SK-N-SH (cell line): ENCODE data around the gene PPM1F. TPM values are rescaled to one million over a fixed set of nuclear protein-coding genes. Genes with fewer than 3 reads are reported as not detected.

Experiments used
- CTCF ChIA-PET: fragments of 300-600, 350-600 bp; formaldehyde crosslinking; extraction: SDS; loops from one replicate; lab custom pipeline; 2021; lab: Yijun Ruan, JAX
- POLR2A ChIA-PET: fragments of 350-600 bp; sonication (Branson Sonifier 250); formaldehyde crosslinking; extraction: SDS; loops from one replicate; lab custom pipeline; 2020; ENCODE audit warnings: antibody characterized with exemption, inconsistent platforms; lab: Yijun Ruan, JAX
- DNase-seq: peaks from one replicate; pipeline ENCODE4 v3.0.0; 2012
- H2AFZ ChIP-seq: fragments of 200-600 bp; sonication (generic); 2 replicates; pipeline ENCODE4 v1.8.1; 2016; ENCODE audit warnings: antibody characterized with exemption, mild to moderate bottlenecking, low read depth
- H3F3A ChIP-seq: fragments of 200-600 bp; sonication (generic); replicated peaks from 2 replicates; pipeline ENCODE3; 2016; ENCODE audit warnings: antibody characterized with exemption, mild to moderate bottlenecking; ENCODE audit not compliant: insufficient read depth
- H3K27ac ChIP-seq, 2 experiments: fragments of 200-500 bp in 1 of 2; fragments of 200-600 bp in 1 of 2; sonication (Bioruptor generic) in 1 of 2; sonication (generic), shearing (Covaris generic) in 1 of 2; 2 replicates each; pipeline versions ENCODE4 v1.5.1 to v1.6.1; 2014 to 2016; ENCODE audit warnings: low read depth in 2 of 2, inconsistent platforms in 1 of 2, low read length in 1 of 2, mild to moderate bottlenecking in 1 of 2, mixed read lengths in 1 of 2
- H3K27me3 ChIP-seq: fragments of 200-600 bp; sonication (generic), shearing (Covaris generic); 2 replicates; pipeline ENCODE4 v1.6.1; 2016; ENCODE audit warnings: mixed run types; ENCODE audit not compliant: insufficient read depth
- H3K36me3 ChIP-seq, 2 experiments: fragments of 200-500 bp in 1 of 2; fragments of 200-600 bp in 1 of 2; sonication (Bioruptor generic) in 1 of 2; sonication (generic) in 1 of 2; replicated peaks in 1 of 2; 2 replicates each; pipeline versions ENCODE3 to v1.5.1; 2014 to 2016; ENCODE audit warnings: low read length in 1 of 2, mild to moderate bottlenecking in 1 of 2; ENCODE audit not compliant: insufficient read depth in 2 of 2, control insufficient read depth in 1 of 2
- H3K4me1 ChIP-seq, 2 experiments: fragments of 200-500 bp in 1 of 2; fragments of 200-600 bp in 1 of 2; sonication (Bioruptor generic) in 1 of 2; sonication (generic), shearing (Covaris generic) in 1 of 2; 2 replicates each; pipeline versions ENCODE4 v1.5.1 to v1.6.1; 2014 to 2016; ENCODE audit warnings: low read depth in 1 of 2, low read length in 1 of 2, mixed run types in 1 of 2; ENCODE audit not compliant: insufficient read depth in 2 of 2, control insufficient read depth in 1 of 2
- H3K4me2 ChIP-seq: fragments of 200-600 bp; sonication (generic), shearing (Covaris generic); 2 replicates; pipeline ENCODE4 v1.6.1; 2017; ENCODE audit warnings: mixed run types
- H3K4me3 ChIP-seq, 2 experiments: fragments of 200-500 bp in 1 of 2; fragments of 200-600 bp in 1 of 2; sonication (Bioruptor generic) in 1 of 2; sonication (generic), shearing (Covaris generic) in 1 of 2; 2 replicates each; pipeline versions ENCODE4 v1.5.1 to v1.8.1; 2014 to 2016; ENCODE audit warnings: low read depth in 2 of 2, inconsistent platforms in 1 of 2, low read length in 1 of 2, mild to moderate bottlenecking in 1 of 2, mixed read lengths in 1 of 2, moderate library complexity in 1 of 2
- H3K79me2 ChIP-seq: fragments of 200-600 bp; sonication (generic); 2 replicates; pipeline ENCODE4 v1.8.1; 2017; ENCODE audit warnings: mild to moderate bottlenecking; ENCODE audit not compliant: insufficient read depth
- H3K9ac ChIP-seq: fragments of 200-600 bp; sonication (generic); 2 replicates; pipeline ENCODE4 v1.6.1; 2017; ENCODE audit warnings: mixed run types
- H3K9me2 ChIP-seq: fragments of 200-600 bp; sonication (generic); 2 replicates; pipeline ENCODE4 v1.6.1; 2017; ENCODE audit warnings: mixed run types
- H3K9me3 ChIP-seq: fragments of 200-600 bp; sonication (generic); 2 replicates; pipeline ENCODE4 v1.6.1; 2017; ENCODE audit warnings: mixed run types, mild to moderate bottlenecking, moderate library complexity
- H4K20me1 ChIP-seq: fragments of 200-600 bp; sonication (generic); 2 replicates; pipeline ENCODE4 v1.6.1; 2017; ENCODE audit warnings: mild to moderate bottlenecking, mixed run types; ENCODE audit not compliant: insufficient read depth
- CHD2 ChIP-seq: fragments of 150-350 bp; IDR thresholded peaks from 2 replicates; pipeline ENCODE4 v1.6.1; 2018; ENCODE audit warnings: low read length; ENCODE audit not compliant: partially characterized antibody
- EP300 ChIP-seq, 2 experiments: IDR thresholded peaks; 2 replicates each; pipeline versions ENCODE4 v1.4.0 to v1.6.1; 2012; ENCODE audit warnings: borderline replicate concordance in 1 of 2, low read depth in 1 of 2, low read length in 1 of 2
- EZH2phosphoT487 ChIP-seq: fragments of 200-600 bp; sonication (generic); IDR thresholded peaks from 2 replicates; pipeline ENCODE4 v1.6.1; 2017; ENCODE audit warnings: low read depth, mixed run types, mild to moderate bottlenecking, antibody characterized with exemption, moderate library complexity, borderline replicate concordance
- FOXJ3 ChIP-seq: sonication (generic); formaldehyde crosslinking; IDR thresholded peaks from 2 replicates; pipeline ENCODE4 v1.5.1; 2020; ENCODE audit warnings: mild to moderate bottlenecking, missing genetic modification reagents
- MEF2A ChIP-seq: IDR thresholded peaks from 2 replicates; pipeline ENCODE4 v1.4.0; 2012; ENCODE audit warnings: low read depth, borderline replicate concordance
- MXI1 ChIP-seq: IDR thresholded peaks from 2 replicates; pipeline ENCODE4 v1.6.1; 2012; ENCODE audit warnings: mild to moderate bottlenecking, low read depth, low read length, improper control_type of control experiment
- NFIC ChIP-seq: IDR thresholded peaks from 2 replicates; pipeline ENCODE4 v1.4.0; 2012; ENCODE audit warnings: borderline replicate concordance
- NRF1 ChIP-seq: IDR thresholded peaks from 2 replicates; pipeline ENCODE4 v1.6.1; 2012; ENCODE audit warnings: low read depth, mild to moderate bottlenecking, low read length
- RCOR1 ChIP-seq: fragments of 150-350 bp; IDR thresholded peaks from 2 replicates; pipeline ENCODE4 v1.6.1; 2017; ENCODE audit warnings: antibody characterized with exemption, low read length
- SIN3A ChIP-seq: IDR thresholded peaks from 2 replicates; pipeline ENCODE4 v1.6.1; 2012; ENCODE audit warnings: low read depth, mild to moderate bottlenecking, low read length, moderate library complexity, borderline replicate concordance
- SMC3 ChIP-seq: IDR thresholded peaks from 2 replicates; pipeline ENCODE4 v1.6.1; 2012; ENCODE audit warnings: low read depth, low read length, improper control_type of control experiment
- TCF12 ChIP-seq: IDR thresholded peaks from 2 replicates; pipeline ENCODE4 v1.4.0; 2012
- WGBS: methylation state at CpG from one replicate; pipeline ENCODE4 v1.1.6; 2017; ENCODE audit warnings: low lambda C conversion rate; 5-methylcytosine and 5-hydroxymethylcytosine counted together
- polyA plus RNA-seq, 3 experiments: library from polyadenylated mRNA; depleted of rRNA; stranded (reverse); fragments of >200 nt; gene quantifications; 2 replicates each; pipeline ENCODE4 v1.2.3, GENCODE V29; 2012
- TF ChIP-seq, protein P1 (sequence below): IDR thresholded peaks from 2 replicates; pipeline ENCODE4; 2012
- TF ChIP-seq, protein P2 (sequence below): IDR thresholded peaks from 2 replicates; pipeline ENCODE4 v1.6.1; 2012; ENCODE audit warnings: mild to moderate bottlenecking, low read depth, low read length, moderate library complexity

Gene PPM1F
- polyA plus RNA-seq, 1 of the 3 experiments (the other 2 are of a cell fraction), result 29.6 TPM

DNA sequence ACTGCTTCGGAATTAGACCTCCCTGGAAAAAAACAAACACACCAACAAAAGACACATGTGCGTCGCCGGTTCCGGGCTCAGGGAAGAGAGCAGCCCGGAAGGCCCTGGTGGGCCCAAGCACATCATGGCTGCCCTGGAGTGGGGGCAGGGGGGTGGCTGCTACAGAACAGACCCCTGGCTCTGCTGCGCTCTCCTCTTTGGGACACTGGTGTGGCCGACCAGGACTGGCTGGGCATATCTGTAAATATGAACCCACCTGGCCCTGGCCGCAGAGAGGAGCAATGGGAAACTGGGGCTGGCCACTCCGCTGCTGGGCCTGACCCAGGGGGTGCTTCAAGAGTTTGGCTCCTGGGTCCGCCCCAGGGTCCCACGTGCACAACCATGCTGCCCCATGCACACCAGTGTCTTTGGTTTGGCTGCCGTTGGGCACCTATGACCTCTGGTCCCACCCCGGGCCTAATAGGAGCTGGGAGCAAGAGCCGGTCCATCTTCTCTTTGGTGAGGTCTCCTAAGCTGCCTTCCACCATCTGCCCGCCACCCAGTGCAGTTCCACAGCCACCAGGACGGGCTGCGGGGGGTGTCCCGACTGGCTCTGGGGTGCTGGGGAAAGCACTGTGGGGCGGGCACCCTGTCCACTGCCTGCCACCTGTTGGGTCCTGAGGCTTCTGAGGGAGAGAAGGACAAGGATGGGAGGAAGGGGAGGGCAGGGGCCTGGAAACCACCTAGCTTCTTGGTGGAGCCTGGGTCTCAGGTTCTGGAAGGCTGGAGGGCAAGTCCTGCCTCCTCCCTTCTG lies 30.1 kb downstream of the PPM1F start:
- TF ChIP-seq RCOR1, result no peak
- TF ChIP-seq, protein P1, sequence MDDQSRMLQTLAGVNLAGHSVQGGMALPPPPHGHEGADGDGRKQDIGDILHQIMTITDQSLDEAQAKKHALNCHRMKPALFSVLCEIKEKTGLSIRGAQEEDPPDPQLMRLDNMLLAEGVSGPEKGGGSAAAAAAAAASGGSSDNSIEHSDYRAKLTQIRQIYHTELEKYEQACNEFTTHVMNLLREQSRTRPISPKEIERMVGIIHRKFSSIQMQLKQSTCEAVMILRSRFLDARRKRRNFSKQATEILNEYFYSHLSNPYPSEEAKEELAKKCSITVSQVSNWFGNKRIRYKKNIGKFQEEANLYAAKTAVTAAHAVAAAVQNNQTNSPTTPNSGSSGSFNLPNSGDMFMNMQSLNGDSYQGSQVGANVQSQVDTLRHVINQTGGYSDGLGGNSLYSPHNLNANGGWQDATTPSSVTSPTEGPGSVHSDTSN, result no peak
- TF ChIP-seq MEF2A, result no peak
- TF ChIP-seq SIN3A, result no peak
- no peak for TF ChIP-seq NFIC
- no peak for TF ChIP-seq NRF1
- TF ChIP-seq TCF12, result no peak
- TF ChIP-seq CHD2, result no peak
- TF ChIP-seq, protein P2, sequence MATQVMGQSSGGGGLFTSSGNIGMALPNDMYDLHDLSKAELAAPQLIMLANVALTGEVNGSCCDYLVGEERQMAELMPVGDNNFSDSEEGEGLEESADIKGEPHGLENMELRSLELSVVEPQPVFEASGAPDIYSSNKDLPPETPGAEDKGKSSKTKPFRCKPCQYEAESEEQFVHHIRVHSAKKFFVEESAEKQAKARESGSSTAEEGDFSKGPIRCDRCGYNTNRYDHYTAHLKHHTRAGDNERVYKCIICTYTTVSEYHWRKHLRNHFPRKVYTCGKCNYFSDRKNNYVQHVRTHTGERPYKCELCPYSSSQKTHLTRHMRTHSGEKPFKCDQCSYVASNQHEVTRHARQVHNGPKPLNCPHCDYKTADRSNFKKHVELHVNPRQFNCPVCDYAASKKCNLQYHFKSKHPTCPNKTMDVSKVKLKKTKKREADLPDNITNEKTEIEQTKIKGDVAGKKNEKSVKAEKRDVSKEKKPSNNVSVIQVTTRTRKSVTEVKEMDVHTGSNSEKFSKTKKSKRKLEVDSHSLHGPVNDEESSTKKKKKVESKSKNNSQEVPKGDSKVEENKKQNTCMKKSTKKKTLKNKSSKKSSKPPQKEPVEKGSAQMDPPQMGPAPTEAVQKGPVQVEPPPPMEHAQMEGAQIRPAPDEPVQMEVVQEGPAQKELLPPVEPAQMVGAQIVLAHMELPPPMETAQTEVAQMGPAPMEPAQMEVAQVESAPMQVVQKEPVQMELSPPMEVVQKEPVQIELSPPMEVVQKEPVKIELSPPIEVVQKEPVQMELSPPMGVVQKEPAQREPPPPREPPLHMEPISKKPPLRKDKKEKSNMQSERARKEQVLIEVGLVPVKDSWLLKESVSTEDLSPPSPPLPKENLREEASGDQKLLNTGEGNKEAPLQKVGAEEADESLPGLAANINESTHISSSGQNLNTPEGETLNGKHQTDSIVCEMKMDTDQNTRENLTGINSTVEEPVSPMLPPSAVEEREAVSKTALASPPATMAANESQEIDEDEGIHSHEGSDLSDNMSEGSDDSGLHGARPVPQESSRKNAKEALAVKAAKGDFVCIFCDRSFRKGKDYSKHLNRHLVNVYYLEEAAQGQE, result no peak
- TF ChIP-seq FOXJ3, result no peak
- no peak for TF ChIP-seq SMC3
- Histone ChIP-seq H3K9me2 (no peaks in the 10 kb centered on the region), H3K9me3 (no peaks in the 10 kb centered on the region), H3F3A (no peaks in the 10 kb centered on the region), H3K27ac (no peak overlapping the region), H3K79me2 (no peaks in the 10 kb centered on the region), H3K27me3 (no peaks in the 10 kb centered on the region), H3K4me1 (peaks cover 0 to 16% of the 10 kb centered on the region in 2 experiments; a peak in 1 of 4 replicates), H2AFZ (no peak overlapping the region), H3K4me3 (no peak overlapping the region), H3K36me3 (peaks cover 0 to 16% of the 10 kb centered on the region in 2 experiments), H3K4me2 (no peak overlapping the region), H4K20me1 (no peaks in the 10 kb centered on the region), H3K9ac (no peak overlapping the region)
- POLR2A ChIA-PET, result no interaction called here
- WGBS, result 98% methylated on average over 12 of the region's 20 CpGs
- no peak for DNase-seq
- CTCF ChIA-PET, result interaction anchor here (0.8 to 15.9 kb wide), 6 partner anchors 10 to 206 kb away, joined by 3 to 145 read pairs (median 5); partner anchors contain the start of gene PPM1F

DNA sequence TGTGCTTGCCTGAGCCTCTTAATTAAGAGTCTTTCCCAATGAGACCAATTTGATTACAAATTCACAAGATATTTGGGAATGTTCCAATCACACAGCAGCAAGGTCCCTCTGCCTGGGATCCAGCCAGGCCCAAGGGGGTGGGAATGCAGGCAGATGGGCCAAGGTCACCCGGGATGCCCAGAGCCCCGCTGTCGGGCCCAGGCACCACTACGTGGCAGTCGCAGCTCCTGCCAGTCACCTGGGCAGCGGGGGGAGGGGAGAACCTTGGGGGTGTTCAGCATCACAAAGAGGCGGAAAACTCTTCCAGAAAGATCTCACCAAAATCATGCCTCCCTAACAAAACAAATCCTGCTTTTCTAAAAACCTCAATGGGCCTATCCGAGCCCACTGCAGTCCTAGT lies 30.9 kb downstream of the PPM1F start:
- ChIA-PET CTCF (interaction anchor here (0.8 to 15.9 kb wide), 6 partner anchors 11 to 205 kb away, joined by 3 to 145 read pairs (median 5); partner anchors contain the start of gene PPM1F), POLR2A (interaction anchor here (0.7 kb wide), 1 partner anchor 141 kb away, joined by 3 read pairs; no protein-coding TSS in a partner anchor)
- H3K27me3 ChIP-seq, result no peaks in the 10 kb centered on the region
- H3K9me2 ChIP-seq, result no peaks in the 10 kb centered on the region
- 80% methylated on average over 8 of the region's 8 CpGs for WGBS
- H4K20me1 ChIP-seq, result no peaks in the 10 kb centered on the region
- no peak overlapping the region for H3K27ac ChIP-seq
- no peak overlapping the region for H3K4me3 ChIP-seq
- no peak overlapping the region for H2AFZ ChIP-seq
- H3K9ac ChIP-seq, result no peak overlapping the region
- H3F3A ChIP-seq, result no peaks in the 10 kb centered on the region
- no peaks in the 10 kb centered on the region for H3K79me2 ChIP-seq
- H3K4me1 ChIP-seq, result peaks cover 0 to 17% of the 10 kb centered on the region in 2 experiments; a peak in 1 of 4 replicates
- no peak overlapping the region for H3K4me2 ChIP-seq
- H3K9me3 ChIP-seq, result no peaks in the 10 kb centered on the region
- TF ChIP-seq CHD2 (no peak), EP300 (IDR thresholded peaks at IDR 0.05; ENCODE audit: borderline replicate concordance in 1 of 2, low read depth in 1 of 2, low read length in 1 of 2) (no peak), EZH2phosphoT487 (no peak), MXI1 (no peak)
- H3K36me3 ChIP-seq, result peaks cover 0 to 16% of the 10 kb centered on the region in 2 experiments
- DNase-seq, result no peak
